ENCODE results near the gene CBFA2T2. TPM values are rescaled to one million over a fixed set of nuclear protein-coding genes. Genes with fewer than 3 reads are reported as not detected.
"Not testable (repeated sequence)": the region's sequence is repeated elsewhere in the genome, so short reads cannot be mapped to it uniquely, and the experiment has no call there.

Gene CBFA2T2
- polyA plus RNA-seq, 1 donor (not counting 4 experiments of a cell fraction or from before 2014, with no cell fraction given) = 6.8 TPM

- dilution Hi-C loops (cut with MboI; ENCODE audit: extremely low pct_ligation_motif_present, low sequenced_read_pairs) = no loop called here
- no peak overlapping the region for H3K9ac ChIP-seq (ENCODE audit: control insufficient read depth, extremely low read depth, insufficient read depth, low read length)
- no peak overlapping the region for H2AFZ ChIP-seq (ENCODE audit: control insufficient read depth, low read length)
- no peak overlapping the region for H3K4me2 ChIP-seq (ENCODE audit: control insufficient read depth, extremely low read depth, insufficient read depth, low read depth, low read length)
- H3K9me1 ChIP-seq (ENCODE audit: control insufficient read depth, extremely low read depth, insufficient read depth, low read length) = no peaks in the 10 kb centered on the region
- no peaks in the 10 kb centered on the region for H3K36me3 ChIP-seq (ENCODE audit: control insufficient read depth in 2 of 2, extremely low read depth in 1 of 2, insufficient read depth in 2 of 2, low read length in 2 of 2)
- H3K27ac ChIP-seq (ENCODE audit: control insufficient read depth, insufficient read depth, low read length) = no peak overlapping the region
- H3K79me2 ChIP-seq (ENCODE audit: control insufficient read depth, insufficient read depth, low read length) = peaks cover 29% of the 10 kb centered on the region
- H3K9me3 ChIP-seq (ENCODE audit: control insufficient read depth, low read depth, low read length) = no peaks in the 10 kb centered on the region
- no peaks in the 10 kb centered on the region for H4K20me1 ChIP-seq (ENCODE audit: control insufficient read depth, extremely low read depth, insufficient read depth, low read length)
- no peaks in the 10 kb centered on the region for H3K27me3 ChIP-seq (ENCODE audit: control insufficient read depth, extremely low read depth, insufficient read depth, low read length)
- FAIRE-seq = no peak
- no peak for DNase-seq (ENCODE audit: low read depth, low spot score)
- H3K4me3 ChIP-seq (ENCODE audit: control insufficient read depth in 2 of 3, extremely low read depth in 1 of 3, insufficient read depth in 2 of 3, low read depth in 1 of 3, low read length in 3 of 3) = no peak overlapping the region
- no peak for TF ChIP-seq EZH2 (IDR thresholded peaks at IDR 0.05; ENCODE audit: low read length)
- TF ChIP-seq CTCF (optimal IDR thresholded peaks at IDR 0.05 in 1 of 3, IDR thresholded peaks at IDR 0.05 in 1 of 3, conservative IDR thresholded peaks at IDR 0.05 in 1 of 3; ENCODE audit: extremely low read depth in 1 of 3, insufficient read depth in 2 of 3, low read length in 3 of 3) = no peak
- H3K4me1 ChIP-seq (ENCODE audit: control insufficient read depth, extremely low read depth, insufficient read depth, low read length) = peaks cover 4% of the 10 kb centered on the region
Measured at GRCh38 chr20:33493076-33493766, 3.3 kb downstream of the CBFA2T2 start.

GRCh38 chr20:33496776-33497175 lies 6.9 kb downstream of the CBFA2T2 start:
- H3K36me3 ChIP-seq (ENCODE audit: control insufficient read depth in 2 of 2, extremely low read depth in 1 of 2, insufficient read depth in 2 of 2, low read length in 2 of 2); H3K4me2 ChIP-seq (ENCODE audit: control insufficient read depth, extremely low read depth, insufficient read depth, low read depth, low read length); dilution Hi-C loops (cut with MboI; ENCODE audit: extremely low pct_ligation_motif_present, low sequenced_read_pairs); H3K9me3 ChIP-seq (ENCODE audit: control insufficient read depth, low read depth, low read length); H2AFZ ChIP-seq (ENCODE audit: control insufficient read depth, low read length); H3K27me3 ChIP-seq (ENCODE audit: control insufficient read depth, extremely low read depth, insufficient read depth, low read length); H3K4me1 ChIP-seq (ENCODE audit: control insufficient read depth, extremely low read depth, insufficient read depth, low read length); H3K4me3 ChIP-seq (ENCODE audit: control insufficient read depth in 2 of 3, extremely low read depth in 1 of 3, insufficient read depth in 2 of 3, low read depth in 1 of 3, low read length in 3 of 3); FAIRE-seq; H3K9ac ChIP-seq (ENCODE audit: control insufficient read depth, extremely low read depth, insufficient read depth, low read length); H4K20me1 ChIP-seq (ENCODE audit: control insufficient read depth, extremely low read depth, insufficient read depth, low read length); DNase-seq (ENCODE audit: low read depth, low spot score); H3K9me1 ChIP-seq (ENCODE audit: control insufficient read depth, extremely low read depth, insufficient read depth, low read length); H3K27ac ChIP-seq (ENCODE audit: control insufficient read depth, insufficient read depth, low read length): not testable (repeated sequence)
- H3K79me2 ChIP-seq (ENCODE audit: control insufficient read depth, insufficient read depth, low read length) = peaks cover 21% of the 10 kb centered on the region

DNA sequence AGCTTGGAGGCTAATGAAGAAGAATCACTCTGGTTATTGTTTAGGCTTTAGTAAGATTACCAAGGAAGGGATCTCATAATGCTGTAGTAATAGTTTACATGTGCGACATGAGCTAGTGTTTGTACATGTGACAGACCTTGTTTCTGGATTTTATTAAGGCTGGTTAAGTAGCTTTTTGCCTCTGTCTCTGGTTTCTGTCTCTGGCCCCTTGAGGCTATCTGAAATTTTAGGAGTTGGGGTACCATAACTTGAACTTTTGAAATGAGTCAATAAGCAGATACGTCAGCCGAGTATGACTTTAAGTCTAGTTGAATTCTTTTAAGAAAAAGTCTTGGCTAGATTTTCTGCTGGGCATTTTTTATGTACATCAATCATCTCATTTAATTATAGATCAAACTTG lies 9.5 kb downstream of the CBFA2T2 start:
- Histone ChIP-seq H3K27ac (ENCODE audit: control insufficient read depth, insufficient read depth, low read length) (no peak overlapping the region), H3K4me2 (ENCODE audit: control insufficient read depth, extremely low read depth, insufficient read depth, low read depth, low read length) (no peak overlapping the region), H3K4me3 (ENCODE audit: control insufficient read depth in 2 of 3, extremely low read depth in 1 of 3, insufficient read depth in 2 of 3, low read depth in 1 of 3, low read length in 3 of 3) (no peak overlapping the region), H3K79me2 (ENCODE audit: control insufficient read depth, insufficient read depth, low read length) (peaks cover 14% of the 10 kb centered on the region), H3K27me3 (ENCODE audit: control insufficient read depth, extremely low read depth, insufficient read depth, low read length) (no peaks in the 10 kb centered on the region), H3K9me3 (ENCODE audit: control insufficient read depth, low read depth, low read length) (no peaks in the 10 kb centered on the region), H3K9ac (ENCODE audit: control insufficient read depth, extremely low read depth, insufficient read depth, low read length) (no peak overlapping the region), H3K4me1 (ENCODE audit: control insufficient read depth, extremely low read depth, insufficient read depth, low read length) (no peaks in the 10 kb centered on the region), H3K9me1 (ENCODE audit: control insufficient read depth, extremely low read depth, insufficient read depth, low read length) (no peaks in the 10 kb centered on the region), H4K20me1 (ENCODE audit: control insufficient read depth, extremely low read depth, insufficient read depth, low read length) (no peaks in the 10 kb centered on the region), H2AFZ (ENCODE audit: control insufficient read depth, low read length) (no peak overlapping the region), H3K36me3 (ENCODE audit: control insufficient read depth in 2 of 2, extremely low read depth in 1 of 2, insufficient read depth in 2 of 2, low read length in 2 of 2) (no peaks in the 10 kb centered on the region)
- TF ChIP-seq CTCF (optimal IDR thresholded peaks at IDR 0.05 in 1 of 3, IDR thresholded peaks at IDR 0.05 in 1 of 3, conservative IDR thresholded peaks at IDR 0.05 in 1 of 3; ENCODE audit: extremely low read depth in 1 of 3, insufficient read depth in 2 of 3, low read length in 3 of 3) (no peak), EZH2 (IDR thresholded peaks at IDR 0.05; ENCODE audit: low read length) (no peak)
- dilution Hi-C loops (cut with MboI; ENCODE audit: extremely low pct_ligation_motif_present, low sequenced_read_pairs) = no loop called here
- no peak for DNase-seq (ENCODE audit: low read depth, low spot score)
- no peak for FAIRE-seq

Data from keratinocyte (primary cell).